HepG2 (cell line): ENCODE measurements around the gene CKAP2L. TPM values are rescaled to one million over a fixed set of nuclear protein-coding genes. Genes with fewer than 3 reads are reported as not detected.

ENCODE experiments used
- ARNTL ChIP-seq: sonication (generic); formaldehyde crosslinking; IDR thresholded peaks from 2 replicates; pipeline ENCODE4 v1.4.0; 2020; ENCODE audit warnings: mild to moderate bottlenecking, missing genetic modification reagents
- DMAP1 ChIP-seq: IDR thresholded peaks from 2 replicates; pipeline ENCODE4 v1.6.1; 2016
- FOXA1 ChIP-seq, 2 experiments: fragments of 450-650 bp in 1 of 2; sonication (generic) in 1 of 2; formaldehyde crosslinking in 1 of 2; IDR thresholded peaks; 2 replicates each; pipeline versions ENCODE4 v1.4.0 to v1.6.1; 2016 to 2020; ENCODE audit warnings: missing genetic modification reagents in 1 of 2
- HMGA1 ChIP-seq: sonication (generic); formaldehyde crosslinking; conservative IDR thresholded peaks from 2 replicates; pipeline ENCODE4 v1.4.0; 2020; ENCODE audit warnings: missing genetic modification reagents
- HNF4G ChIP-seq, 2 experiments: sonication (generic) in 1 of 2; formaldehyde crosslinking in 1 of 2; IDR thresholded peaks; 2 replicates each; pipeline versions ENCODE4 v1.4.0 to v1.6.1; 2011 to 2020; ENCODE audit warnings: borderline replicate concordance in 2 of 2, low read depth in 2 of 2, mild to moderate bottlenecking in 2 of 2, low read length in 1 of 2, missing genetic modification reagents in 1 of 2, moderate library complexity in 1 of 2
- HOXA3 ChIP-seq: sonication (generic); formaldehyde crosslinking; IDR thresholded peaks from 2 replicates; pipeline ENCODE4 v1.5.0; 2020; ENCODE audit warnings: missing genetic modification reagents
- HOXD1 ChIP-seq: sonication (generic); formaldehyde crosslinking; IDR thresholded peaks from 2 replicates; pipeline ENCODE4 v1.5.0; 2020; ENCODE audit warnings: missing genetic modification reagents
- JUN ChIP-seq: sonication (generic); formaldehyde crosslinking; IDR thresholded peaks from 2 replicates; pipeline ENCODE4 v1.4.0; 2020; ENCODE audit warnings: mild to moderate bottlenecking, missing genetic modification reagents
- MYC ChIP-seq: sonication (generic); formaldehyde crosslinking; IDR thresholded peaks from 2 replicates; pipeline ENCODE4 v1.9.0; 2021; ENCODE audit warnings: missing genetic modification reagents, borderline replicate concordance
- NR2C2 ChIP-seq: sonication (generic); formaldehyde crosslinking; IDR thresholded peaks from 2 replicates; pipeline ENCODE4 v1.4.0; 2020; ENCODE audit warnings: missing genetic modification reagents, mild to moderate bottlenecking, moderate library complexity, borderline replicate concordance
- NR2F6 ChIP-seq, 2 experiments: IDR thresholded peaks; 2 replicates each; pipeline ENCODE4 v1.6.1; 2016; ENCODE audit warnings: antibody characterized with exemption in 1 of 2, mild to moderate bottlenecking in 1 of 2
- PHB2 ChIP-seq: fragments of 450-650 bp; IDR thresholded peaks from 2 replicates; pipeline ENCODE4 v1.6.1; 2018; ENCODE audit not compliant: partially characterized antibody
- SAP130 ChIP-seq: IDR thresholded peaks from 2 replicates; pipeline ENCODE4 v1.6.1; 2016; ENCODE audit warnings: low read depth
- SIN3A ChIP-seq: IDR thresholded peaks from 2 replicates; pipeline ENCODE4 v1.6.1; 2011; ENCODE audit warnings: low read depth, mild to moderate bottlenecking, control low read depth, low read length, borderline replicate concordance
- SIX4 ChIP-seq: sonication (generic); formaldehyde crosslinking; IDR thresholded peaks from 2 replicates; pipeline ENCODE4 v1.4.0; 2020; ENCODE audit warnings: missing genetic modification reagents
- SOX5 ChIP-seq: IDR thresholded peaks from 2 replicates; pipeline ENCODE4 v1.6.1; 2016; ENCODE audit warnings: borderline replicate concordance
- YEATS4 ChIP-seq: sonication (generic); formaldehyde crosslinking; IDR thresholded peaks from 2 replicates; pipeline ENCODE4 v1.4.0; 2020; ENCODE audit warnings: missing genetic modification reagents, borderline replicate concordance
- ZFP41 ChIP-seq: sonication (generic); formaldehyde crosslinking; IDR thresholded peaks from 2 replicates; pipeline ENCODE4 v1.4.0; 2020; ENCODE audit warnings: mild to moderate bottlenecking, missing genetic modification reagents, borderline replicate concordance
- ZNF274 ChIP-seq: sonication (generic); formaldehyde crosslinking; IDR thresholded peaks from 2 replicates; pipeline ENCODE4 v1.5.1; 2020; ENCODE audit warnings: mild to moderate bottlenecking, missing genetic modification reagents
- ZNF350 ChIP-seq: sonication (generic); formaldehyde crosslinking; IDR thresholded peaks from 2 replicates; pipeline ENCODE4 v1.4.0; 2020; ENCODE audit warnings: mild to moderate bottlenecking, low read depth, missing genetic modification reagents, borderline replicate concordance
- ZNF367 ChIP-seq: sonication (generic); formaldehyde crosslinking; IDR thresholded peaks from 2 replicates; pipeline ENCODE4 v1.4.0; 2020; ENCODE audit warnings: missing genetic modification reagents, borderline replicate concordance
- polyA plus RNA-seq, 8 experiments: library from polyadenylated mRNA; depleted of rRNA in 3 of 8; stranded (reverse) in 7 of 8; unstranded in 1 of 8; fragments of >200 nt; fragmentation: Illumina TruSeq in 4 of 8; extraction: Trizol in 4 of 8; gene quantifications; 2 replicates each; pipeline versions ENCODE4 v1.2.1 to v1.2.3, GENCODE V29; 2011 to 2016; ENCODE audit warnings: low read depth in 4 of 8, missing spikeins in 1 of 8, mixed read lengths in 1 of 8; ENCODE audit not compliant: insufficient read depth in 1 of 8
- total RNA-seq, 5 experiments: library from RNA; depleted of rRNA; stranded (reverse); fragments of >200 nt; fragmentation: Illumina TruSeq; extraction: Trizol; gene quantifications; 2 replicates each; pipeline ENCODE4 v1.2.3, GENCODE V29; 2016; ENCODE audit warnings: low read depth in 1 of 5
- TF ChIP-seq, protein P1 (sequence below): sonication (generic); formaldehyde crosslinking; IDR thresholded peaks from 2 replicates; pipeline ENCODE4 v1.5.0; 2020; ENCODE audit warnings: missing genetic modification reagents
- TF ChIP-seq, protein P2 (sequence below): IDR thresholded peaks from 2 replicates; pipeline ENCODE4 v1.6.1; 2012; ENCODE audit warnings: inconsistent platforms
- TF ChIP-seq, protein P3 (sequence below): sonication (generic); formaldehyde crosslinking; IDR thresholded peaks from 2 replicates; pipeline ENCODE4 v1.4.0; 2020; ENCODE audit warnings: mild to moderate bottlenecking, low read depth, missing genetic modification reagents
- TF ChIP-seq, protein P4 (sequence below): sonication (generic); formaldehyde crosslinking; IDR thresholded peaks from 2 replicates; pipeline ENCODE4 v1.5.0; 2020; ENCODE audit warnings: missing genetic modification reagents, mild to moderate bottlenecking, borderline replicate concordance

CKAP2L gene
- total and polyA plus RNA-seq, 2 of the 13 experiments (the other 11 are each of a cell fraction or from before 2014, with no cell fraction given), result 7.1 to 9.5 TPM

DNA sequence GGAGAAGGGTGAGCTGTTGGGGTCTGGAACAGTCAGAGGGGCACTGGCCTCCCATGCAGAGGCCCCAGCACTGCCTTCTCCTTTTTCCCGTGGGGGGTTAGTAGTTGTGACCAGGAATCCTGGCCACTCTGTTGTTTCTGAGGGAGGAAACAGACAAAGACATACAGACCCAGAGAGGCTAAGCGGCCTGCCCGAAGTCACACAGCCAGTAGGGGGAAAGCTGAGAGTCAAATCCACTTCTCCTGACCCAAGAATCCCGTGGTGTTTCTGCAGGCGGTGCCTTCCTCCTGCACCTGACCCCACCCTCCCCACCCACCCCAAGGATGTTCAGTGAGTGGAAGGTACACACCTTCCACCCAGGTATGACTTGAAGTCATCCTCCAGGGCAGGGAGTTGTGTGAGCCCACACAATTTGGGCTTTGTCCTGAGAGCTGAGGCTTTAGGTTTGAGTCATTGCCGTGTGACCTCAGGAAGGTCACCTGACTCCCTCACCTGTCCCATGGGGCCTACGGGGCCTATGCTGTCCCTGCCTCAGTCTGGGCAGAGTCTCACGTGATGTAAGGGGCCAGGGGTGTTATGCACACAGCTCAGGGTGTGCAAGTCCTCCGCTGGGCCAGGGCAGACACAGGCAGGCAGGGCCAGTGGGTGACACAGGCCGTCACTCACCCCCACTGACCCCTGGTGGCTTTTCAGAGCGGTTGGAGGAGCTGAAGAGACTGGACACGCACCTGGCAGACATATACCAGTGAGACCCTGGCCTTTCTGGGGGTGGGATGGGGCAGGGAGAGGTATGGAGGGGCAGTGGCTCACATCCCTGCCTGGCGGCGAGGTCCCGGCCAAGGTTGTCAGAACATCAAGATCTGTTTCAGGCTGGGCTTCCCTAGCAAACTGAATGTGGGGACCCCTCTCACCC is 38.6 kb downstream of the CKAP2L start (continued):
- TF ChIP-seq, protein P1, sequence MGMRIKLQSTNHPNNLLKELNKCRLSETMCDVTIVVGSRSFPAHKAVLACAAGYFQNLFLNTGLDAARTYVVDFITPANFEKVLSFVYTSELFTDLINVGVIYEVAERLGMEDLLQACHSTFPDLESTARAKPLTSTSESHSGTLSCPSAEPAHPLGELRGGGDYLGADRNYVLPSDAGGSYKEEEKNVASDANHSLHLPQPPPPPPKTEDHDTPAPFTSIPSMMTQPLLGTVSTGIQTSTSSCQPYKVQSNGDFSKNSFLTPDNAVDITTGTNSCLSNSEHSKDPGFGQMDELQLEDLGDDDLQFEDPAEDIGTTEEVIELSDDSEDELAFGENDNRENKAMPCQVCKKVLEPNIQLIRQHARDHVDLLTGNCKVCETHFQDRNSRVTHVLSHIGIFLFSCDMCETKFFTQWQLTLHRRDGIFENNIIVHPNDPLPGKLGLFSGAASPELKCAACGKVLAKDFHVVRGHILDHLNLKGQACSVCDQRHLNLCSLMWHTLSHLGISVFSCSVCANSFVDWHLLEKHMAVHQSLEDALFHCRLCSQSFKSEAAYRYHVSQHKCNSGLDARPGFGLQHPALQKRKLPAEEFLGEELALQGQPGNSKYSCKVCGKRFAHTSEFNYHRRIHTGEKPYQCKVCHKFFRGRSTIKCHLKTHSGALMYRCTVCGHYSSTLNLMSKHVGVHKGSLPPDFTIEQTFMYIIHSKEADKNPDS (CRISPR knock-in tag), result no peak
- TF ChIP-seq, protein P2, sequence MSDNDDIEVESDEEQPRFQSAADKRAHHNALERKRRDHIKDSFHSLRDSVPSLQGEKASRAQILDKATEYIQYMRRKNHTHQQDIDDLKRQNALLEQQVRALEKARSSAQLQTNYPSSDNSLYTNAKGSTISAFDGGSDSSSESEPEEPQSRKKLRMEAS, result peak; percentile 52; the same call in 1 of the 2 replicates
- peak; percentile 48; the same call in 1 of the 2 replicates for TF ChIP-seq NR2F6 (IDR thresholded peaks at IDR 0.05)
- TF ChIP-seq NR2F6 (CRISPR knock-in tag; IDR thresholded peaks at IDR 0.05), result peak; percentile 65; the same call in 1 of the 2 replicates
- TF ChIP-seq HOXA3 (CRISPR knock-in tag), result peak; percentile 62; the same call in 1 of the 2 replicates
- no peak for TF ChIP-seq PHB2
- TF ChIP-seq HNF4G (IDR thresholded peaks at IDR 0.05; ENCODE audit: borderline replicate concordance, low read depth, low read length), result 0 out of 2 replicates have a peak, but pooled peaks have one; percentile 20
- TF ChIP-seq HNF4G (CRISPR knock-in tag; IDR thresholded peaks at IDR 0.05; ENCODE audit: borderline replicate concordance, low read depth), result no peak
- TF ChIP-seq ARNTL (CRISPR knock-in tag), result peak; percentile 16
- no peak for TF ChIP-seq ZNF367 (CRISPR knock-in tag)
- TF ChIP-seq HMGA1 (CRISPR knock-in tag), result no peak
- TF ChIP-seq SIX4 (CRISPR knock-in tag), result no peak
- TF ChIP-seq, protein P3, sequence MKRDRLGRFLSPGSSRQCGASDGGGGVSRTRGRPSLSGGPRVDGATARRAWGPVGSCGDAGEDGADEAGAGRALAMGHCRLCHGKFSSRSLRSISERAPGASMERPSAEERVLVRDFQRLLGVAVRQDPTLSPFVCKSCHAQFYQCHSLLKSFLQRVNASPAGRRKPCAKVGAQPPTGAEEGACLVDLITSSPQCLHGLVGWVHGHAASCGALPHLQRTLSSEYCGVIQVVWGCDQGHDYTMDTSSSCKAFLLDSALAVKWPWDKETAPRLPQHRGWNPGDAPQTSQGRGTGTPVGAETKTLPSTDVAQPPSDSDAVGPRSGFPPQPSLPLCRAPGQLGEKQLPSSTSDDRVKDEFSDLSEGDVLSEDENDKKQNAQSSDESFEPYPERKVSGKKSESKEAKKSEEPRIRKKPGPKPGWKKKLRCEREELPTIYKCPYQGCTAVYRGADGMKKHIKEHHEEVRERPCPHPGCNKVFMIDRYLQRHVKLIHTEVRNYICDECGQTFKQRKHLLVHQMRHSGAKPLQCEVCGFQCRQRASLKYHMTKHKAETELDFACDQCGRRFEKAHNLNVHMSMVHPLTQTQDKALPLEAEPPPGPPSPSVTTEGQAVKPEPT (CRISPR knock-in tag), result no peak
- TF ChIP-seq JUN (CRISPR knock-in tag), result peak; percentile 9; the same call in 1 of the 2 replicates
- TF ChIP-seq ZFP41 (CRISPR knock-in tag), result 0 out of 2 replicates have a peak, but pooled peaks have one; percentile 12
- 0 out of 2 replicates have a peak, but pooled peaks have one; percentile 2 for TF ChIP-seq YEATS4
- 0 out of 2 replicates have a peak, but pooled peaks have one; percentile 34 for TF ChIP-seq SOX5 (CRISPR knock-in tag)
- TF ChIP-seq MYC (CRISPR knock-in tag), result peak; percentile 14; the same call in 1 of the 2 replicates
- 0 out of 2 replicates have a peak, but pooled peaks have one; percentile 16 for TF ChIP-seq SAP130 (CRISPR knock-in tag)
- TF ChIP-seq HOXD1 (CRISPR knock-in tag), result no peak
- TF ChIP-seq, protein P4, sequence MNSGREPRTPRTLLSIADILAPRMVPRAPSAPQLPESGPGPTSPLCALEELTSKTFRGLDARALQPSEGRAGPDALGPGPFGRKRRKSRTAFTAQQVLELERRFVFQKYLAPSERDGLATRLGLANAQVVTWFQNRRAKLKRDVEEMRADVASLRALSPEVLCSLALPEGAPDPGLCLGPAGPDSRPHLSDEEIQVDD (CRISPR knock-in tag), result no peak
- no peak for TF ChIP-seq ZNF350 (CRISPR knock-in tag)
- 0 out of 2 replicates have a peak, but pooled peaks have one; percentile 2 for TF ChIP-seq DMAP1 (CRISPR knock-in tag)
- peak; percentile 54 for TF ChIP-seq NR2C2 (CRISPR knock-in tag)
- no peak for TF ChIP-seq ZNF274 (CRISPR knock-in tag)
- TF ChIP-seq FOXA1 (IDR thresholded peaks at IDR 0.05), result no peak
- peak; percentile 87 for TF ChIP-seq FOXA1 (CRISPR knock-in tag; IDR thresholded peaks at IDR 0.05)
- TF ChIP-seq SIN3A, result peak; percentile 12; the same call in 1 of the 2 replicates
